HEK293 (cell line): Measurements from ENCODE around the gene MRGPRD.

Experiments used
- CTCF ChIA-PET: fragments of 350-600 bp; formaldehyde crosslinking; extraction: SDS; loops from one replicate; lab custom pipeline; 2021; ENCODE audit warnings: antibody characterized with exemption; lab: Yijun Ruan, JAX
- POLR2A ChIA-PET: fragments of 300-600 bp; formaldehyde crosslinking; extraction: SDS; loops from one replicate; lab custom pipeline; 2020; ENCODE audit warnings: antibody characterized with exemption, inconsistent platforms; lab: Yijun Ruan, JAX
- H3K27ac ChIP-seq: fragments of 200-500 bp; sonication (Bioruptor generic); 2 replicates; pipeline ENCODE4 v1.5.1; 2014; ENCODE audit warnings: low read depth, low read length, control low read depth, inconsistent platforms; ENCODE audit errors: extremely low read depth
- H3K36me3 ChIP-seq, 2 experiments: fragments of 200-500 bp in 1 of 2; sonication (Bioruptor generic) in 1 of 2; 1 replicate in 1 of 2; 2 replicates in 1 of 2; pipeline ENCODE4 v1.5.1; 2014 to 2017; ENCODE audit warnings: inconsistent platforms in 2 of 2, low read length in 2 of 2; ENCODE audit not compliant: control insufficient read depth in 2 of 2, insufficient read depth in 1 of 2
- H3K4me1 ChIP-seq: fragments of 200-500 bp; sonication (Bioruptor generic); 2 replicates; pipeline ENCODE4 v1.5.1; 2014; ENCODE audit warnings: mild to moderate bottlenecking, low read length, inconsistent platforms; ENCODE audit not compliant: control insufficient read depth, insufficient read depth
- H3K4me3 ChIP-seq: 2 replicates; pipeline ENCODE4 v1.5.1; 2011; ENCODE audit warnings: low read depth, mild to moderate bottlenecking, control low read depth, low read length, moderate library complexity
- H3K9me3 ChIP-seq: fragments of 200-500 bp; sonication (Bioruptor generic); 2 replicates; pipeline ENCODE4 v1.5.1; 2014; ENCODE audit warnings: low read depth, low read length, inconsistent platforms; ENCODE audit not compliant: control insufficient read depth, insufficient read depth
- HOXC10 ChIP-seq: sonication (generic); formaldehyde crosslinking; IDR thresholded peaks from 2 replicates; pipeline ENCODE4 v1.8.1; 2023; ENCODE audit warnings: mild to moderate bottlenecking, missing genetic modification reagents
- KLF7 ChIP-seq: fragments of 450-650 bp; formaldehyde crosslinking; IDR thresholded peaks from 2 replicates; pipeline ENCODE4 v1.5.1; 2016; ENCODE audit warnings: missing biosample characterization, missing genetic modification characterization, borderline replicate concordance
- MZF1 ChIP-seq: fragments of 450-650 bp; formaldehyde crosslinking; IDR thresholded peaks from 2 replicates; pipeline ENCODE4 v1.5.1; 2017; ENCODE audit warnings: missing biosample characterization, missing genetic modification characterization, borderline replicate concordance
- ZFHX2 ChIP-seq: fragments of 450-650 bp; formaldehyde crosslinking; conservative IDR thresholded peaks from 2 replicates; pipeline ENCODE4 v1.5.1; 2016; ENCODE audit warnings: missing biosample characterization, missing genetic modification characterization
- ZFP41 ChIP-seq: fragments of 450-650 bp; formaldehyde crosslinking; IDR thresholded peaks from 2 replicates; pipeline ENCODE4 v1.5.1; 2016; ENCODE audit warnings: missing biosample characterization, missing genetic modification characterization, borderline replicate concordance
- ZNF132 ChIP-seq: fragments of 450-650 bp; formaldehyde crosslinking; IDR thresholded peaks from 2 replicates; pipeline ENCODE4 v1.5.1; 2017; ENCODE audit warnings: missing biosample characterization, missing genetic modification characterization, borderline replicate concordance
- ZNF175 ChIP-seq: fragments of 450-650 bp; formaldehyde crosslinking; IDR thresholded peaks from 2 replicates; pipeline ENCODE4 v1.5.1; 2016; ENCODE audit warnings: missing biosample characterization, missing genetic modification characterization
- ZNF350 ChIP-seq: fragments of 450-650 bp; formaldehyde crosslinking; IDR thresholded peaks from 2 replicates; pipeline ENCODE4 v1.5.0; 2017; ENCODE audit warnings: missing biosample characterization, mild to moderate bottlenecking, missing genetic modification characterization
- ZNF37A ChIP-seq: fragments of 450-650 bp; IDR thresholded peaks from 2 replicates; pipeline ENCODE4 v1.5.1; 2018; ENCODE audit warnings: missing biosample characterization, missing genetic modification characterization
- ZNF571 ChIP-seq: fragments of 450-650 bp; formaldehyde crosslinking; IDR thresholded peaks from 2 replicates; pipeline ENCODE4 v1.5.0; 2017; ENCODE audit warnings: missing biosample characterization, missing genetic modification characterization
- ZNF658 ChIP-seq: fragments of 450-650 bp; formaldehyde crosslinking; IDR thresholded peaks from 2 replicates; pipeline ENCODE4; 2016; ENCODE audit warnings: missing biosample characterization, missing genetic modification characterization
- ZNF843 ChIP-seq: fragments of 450-650 bp; formaldehyde crosslinking; IDR thresholded peaks from 2 replicates; pipeline ENCODE4 v1.5.1; 2016; ENCODE audit warnings: missing biosample characterization, missing genetic modification characterization
- ZSCAN23 ChIP-seq: fragments of 450-650 bp; formaldehyde crosslinking; IDR thresholded peaks from 2 replicates; pipeline ENCODE4 v1.5.1; 2016; ENCODE audit warnings: missing biosample characterization, missing genetic modification characterization
- TF ChIP-seq, protein P1 (sequence below): fragments of 450-650 bp; formaldehyde crosslinking; IDR thresholded peaks from 2 replicates; pipeline ENCODE4 v1.5.1; 2016; ENCODE audit warnings: missing biosample characterization, missing genetic modification characterization
- TF ChIP-seq, protein P2 (sequence below): fragments of 450-650 bp; formaldehyde crosslinking; IDR thresholded peaks from 2 replicates; pipeline ENCODE4 v1.5.1; 2016; ENCODE audit warnings: missing biosample characterization, missing genetic modification characterization
- TF ChIP-seq, protein P3 (sequence below): sonication (generic); formaldehyde crosslinking; IDR thresholded peaks from 2 replicates; pipeline ENCODE4 v1.8.1; 2022; ENCODE audit warnings: mild to moderate bottlenecking, moderate library complexity, missing genetic modification reagents
- TF ChIP-seq, protein P4 (sequence below): fragments of 450-650 bp; formaldehyde crosslinking; IDR thresholded peaks from 2 replicates; pipeline ENCODE4 v1.5.1; 2016; ENCODE audit warnings: missing biosample characterization, missing genetic modification characterization
- TF ChIP-seq, protein P5 (sequence below): fragments of 450-650 bp; formaldehyde crosslinking; optimal IDR thresholded peaks from 2 replicates; pipeline ENCODE3; 2016; ENCODE audit warnings: missing biosample characterization, mild to moderate bottlenecking, missing genetic modification characterization

MRGPRD gene

DNA sequence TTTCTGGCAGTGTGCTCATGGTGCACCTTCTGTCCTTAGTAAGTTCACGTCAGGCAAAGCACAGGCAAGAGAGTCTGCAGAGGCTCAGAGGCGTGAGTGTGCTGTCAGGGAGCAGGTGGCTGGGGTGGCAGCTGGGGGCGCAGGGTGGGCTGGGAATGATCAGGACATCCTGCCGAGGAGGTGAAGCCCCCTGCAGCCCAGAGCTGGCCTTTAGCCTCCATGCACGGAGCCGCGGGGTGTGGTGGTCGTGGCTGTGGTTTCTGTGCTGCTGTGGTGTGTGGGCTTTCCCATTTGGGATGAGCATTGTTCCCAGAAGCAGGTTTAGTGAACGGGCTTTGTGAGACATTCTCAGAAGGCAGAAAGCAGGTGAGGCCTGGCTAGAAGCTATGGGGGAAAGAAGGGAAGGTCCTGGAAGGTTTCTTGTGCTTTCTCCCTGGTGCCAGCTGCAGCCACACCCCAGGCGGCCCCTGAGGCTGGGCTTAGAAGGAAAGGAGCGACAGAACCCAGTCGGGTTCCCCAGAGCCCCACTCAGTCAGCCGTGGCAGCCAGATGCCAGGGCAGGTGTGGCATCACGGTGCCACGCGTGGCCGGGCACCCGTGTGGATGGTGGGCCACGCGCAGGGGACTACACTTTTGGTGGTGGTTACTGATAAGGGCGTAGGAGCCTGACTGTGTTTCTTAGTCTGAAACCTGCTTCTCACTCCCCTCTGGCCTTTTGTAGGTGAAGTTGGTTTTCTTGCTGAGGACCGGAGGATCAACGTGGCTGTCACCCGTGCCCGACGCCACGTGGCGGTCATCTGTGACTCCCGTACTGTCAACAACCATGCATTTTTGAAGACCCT, 45.0 kb downstream of the MRGPRD start:
- H3K4me1 ChIP-seq, result no peaks in the 10 kb centered on the region
- TF ChIP-seq ZNF37A (tag by site-specific recombination) (no peak), HOXC10 (CRISPR knock-in tag) (no peak)
- ChIA-PET POLR2A (interaction anchor here (0.5 kb wide), 1 partner anchor 109 kb away, joined by 5 read pairs; no protein-coding TSS in a partner anchor), CTCF (no interaction called here)
- H3K36me3 ChIP-seq, result peaks cover 0 to 93% of the 10 kb centered on the region in 2 experiments; a peak in 1 of 3 replicates
- no peaks in the 10 kb centered on the region for H3K9me3 ChIP-seq
- H3K4me3 ChIP-seq, result no peak overlapping the region
- no peak overlapping the region for H3K27ac ChIP-seq

DNA sequence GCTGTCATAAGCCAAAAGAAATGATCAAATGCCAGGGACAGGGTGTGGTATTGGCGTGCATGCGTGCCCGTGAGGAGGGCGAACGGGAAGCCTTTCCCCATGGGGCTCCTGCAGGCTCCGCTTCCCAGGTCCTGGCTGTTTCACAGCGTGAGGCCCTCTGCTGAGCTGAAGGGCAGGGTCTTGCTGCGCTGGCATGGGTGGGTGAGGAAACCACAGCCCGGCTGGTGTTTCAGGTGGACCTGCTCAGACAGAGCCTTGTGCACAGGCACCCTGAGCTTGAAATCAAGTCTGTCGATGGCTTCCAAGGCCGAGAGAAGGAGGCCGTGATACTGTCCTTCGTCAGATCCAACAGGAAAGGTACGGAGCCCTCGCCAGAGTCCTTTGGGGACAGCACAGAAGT, 45.7 kb downstream of the MRGPRD start:
- no peak overlapping the region for H3K27ac ChIP-seq
- peaks cover 0 to 99% of the 10 kb centered on the region in 2 experiments; a peak in 1 of 3 replicates for H3K36me3 ChIP-seq
- H3K4me1 ChIP-seq, result no peaks in the 10 kb centered on the region
- CTCF ChIA-PET, result no interaction called here
- TF ChIP-seq, protein P1, sequence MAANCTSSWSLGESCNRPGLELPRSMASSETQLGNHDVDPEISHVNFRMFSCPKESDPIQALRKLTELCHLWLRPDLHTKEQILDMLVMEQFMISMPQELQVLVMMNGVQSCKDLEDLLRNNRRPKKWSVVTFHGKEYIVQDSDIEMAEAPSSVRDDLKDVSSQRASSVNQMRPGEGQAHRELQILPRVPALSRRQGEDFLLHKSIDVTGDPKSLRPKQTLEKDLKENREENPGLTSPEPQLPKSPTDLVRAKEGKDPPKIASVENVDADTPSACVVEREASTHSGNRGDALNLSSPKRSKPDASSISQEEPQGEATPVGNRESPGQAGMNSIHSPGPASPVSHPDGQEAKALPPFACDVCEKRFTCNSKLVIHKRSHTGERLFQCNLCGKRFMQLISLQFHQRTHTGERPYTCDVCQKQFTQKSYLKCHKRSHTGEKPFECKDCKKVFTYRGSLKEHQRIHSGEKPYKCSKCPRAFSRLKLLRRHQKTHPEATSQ (tag by site-specific recombination), result no peak
- no peak for TF ChIP-seq MZF1 (tag by site-specific recombination)
- TF ChIP-seq, protein P2, sequence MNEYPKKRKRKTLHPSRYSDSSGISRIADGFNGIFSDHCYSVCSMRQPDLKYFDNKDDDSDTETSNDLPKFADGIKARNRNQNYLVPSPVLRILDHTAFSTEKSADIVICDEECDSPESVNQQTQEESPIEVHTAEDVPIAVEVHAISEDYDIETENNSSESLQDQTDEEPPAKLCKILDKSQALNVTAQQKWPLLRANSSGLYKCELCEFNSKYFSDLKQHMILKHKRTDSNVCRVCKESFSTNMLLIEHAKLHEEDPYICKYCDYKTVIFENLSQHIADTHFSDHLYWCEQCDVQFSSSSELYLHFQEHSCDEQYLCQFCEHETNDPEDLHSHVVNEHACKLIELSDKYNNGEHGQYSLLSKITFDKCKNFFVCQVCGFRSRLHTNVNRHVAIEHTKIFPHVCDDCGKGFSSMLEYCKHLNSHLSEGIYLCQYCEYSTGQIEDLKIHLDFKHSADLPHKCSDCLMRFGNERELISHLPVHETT (tag by site-specific recombination), result no peak
- no peak for TF ChIP-seq ZSCAN23 (tag by site-specific recombination)
- TF ChIP-seq, protein P3, sequence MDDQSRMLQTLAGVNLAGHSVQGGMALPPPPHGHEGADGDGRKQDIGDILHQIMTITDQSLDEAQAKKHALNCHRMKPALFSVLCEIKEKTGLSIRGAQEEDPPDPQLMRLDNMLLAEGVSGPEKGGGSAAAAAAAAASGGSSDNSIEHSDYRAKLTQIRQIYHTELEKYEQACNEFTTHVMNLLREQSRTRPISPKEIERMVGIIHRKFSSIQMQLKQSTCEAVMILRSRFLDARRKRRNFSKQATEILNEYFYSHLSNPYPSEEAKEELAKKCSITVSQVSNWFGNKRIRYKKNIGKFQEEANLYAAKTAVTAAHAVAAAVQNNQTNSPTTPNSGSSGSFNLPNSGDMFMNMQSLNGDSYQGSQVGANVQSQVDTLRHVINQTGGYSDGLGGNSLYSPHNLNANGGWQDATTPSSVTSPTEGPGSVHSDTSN (CRISPR knock-in tag), result no peak
- TF ChIP-seq ZNF658 (tag by site-specific recombination), result no peak
- no peak for TF ChIP-seq KLF7
- TF ChIP-seq ZNF843 (tag by site-specific recombination), result no peak
- TF ChIP-seq ZNF350 (tag by site-specific recombination), result no peak
- TF ChIP-seq ZNF175, result no peak
- TF ChIP-seq ZNF571 (tag by site-specific recombination), result no peak
- TF ChIP-seq, protein P4, sequence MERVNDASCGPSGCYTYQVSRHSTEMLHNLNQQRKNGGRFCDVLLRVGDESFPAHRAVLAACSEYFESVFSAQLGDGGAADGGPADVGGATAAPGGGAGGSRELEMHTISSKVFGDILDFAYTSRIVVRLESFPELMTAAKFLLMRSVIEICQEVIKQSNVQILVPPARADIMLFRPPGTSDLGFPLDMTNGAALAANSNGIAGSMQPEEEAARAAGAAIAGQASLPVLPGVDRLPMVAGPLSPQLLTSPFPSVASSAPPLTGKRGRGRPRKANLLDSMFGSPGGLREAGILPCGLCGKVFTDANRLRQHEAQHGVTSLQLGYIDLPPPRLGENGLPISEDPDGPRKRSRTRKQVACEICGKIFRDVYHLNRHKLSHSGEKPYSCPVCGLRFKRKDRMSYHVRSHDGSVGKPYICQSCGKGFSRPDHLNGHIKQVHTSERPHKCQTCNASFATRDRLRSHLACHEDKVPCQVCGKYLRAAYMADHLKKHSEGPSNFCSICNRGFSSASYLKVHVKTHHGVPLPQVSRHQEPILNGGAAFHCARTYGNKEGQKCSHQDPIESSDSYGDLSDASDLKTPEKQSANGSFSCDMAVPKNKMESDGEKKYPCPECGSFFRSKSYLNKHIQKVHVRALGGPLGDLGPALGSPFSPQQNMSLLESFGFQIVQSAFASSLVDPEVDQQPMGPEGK (tag by site-specific recombination), result no peak
- TF ChIP-seq ZFHX2 (tag by site-specific recombination), result no peak
- no peak for TF ChIP-seq ZFP41 (tag by site-specific recombination)
- TF ChIP-seq ZNF132 (tag by site-specific recombination), result no peak
- TF ChIP-seq, protein P5, sequence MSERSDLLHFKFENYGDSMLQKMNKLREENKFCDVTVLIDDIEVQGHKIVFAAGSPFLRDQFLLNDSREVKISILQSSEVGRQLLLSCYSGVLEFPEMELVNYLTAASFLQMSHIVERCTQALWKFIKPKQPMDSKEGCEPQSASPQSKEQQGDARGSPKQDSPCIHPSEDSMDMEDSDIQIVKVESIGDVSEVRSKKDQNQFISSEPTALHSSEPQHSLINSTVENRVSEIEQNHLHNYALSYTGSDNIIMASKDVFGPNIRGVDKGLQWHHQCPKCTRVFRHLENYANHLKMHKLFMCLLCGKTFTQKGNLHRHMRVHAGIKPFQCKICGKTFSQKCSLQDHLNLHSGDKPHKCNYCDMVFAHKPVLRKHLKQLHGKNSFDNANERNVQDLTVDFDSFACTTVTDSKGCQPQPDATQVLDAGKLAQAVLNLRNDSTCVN, result no peak
- POLR2A ChIA-PET, result interaction anchor here (0.5 kb wide), 1 partner anchor 109 kb away, joined by 5 read pairs; no protein-coding TSS in a partner anchor
- no peaks in the 10 kb centered on the region for H3K9me3 ChIP-seq
- H3K4me3 ChIP-seq, result no peak overlapping the region
